ENCODE results near the gene GPN1.
A peak's percentile ranks its signal among the peaks of the same experiment; 100 is the strongest.
"Not testable (repeated sequence)": the region's sequence is repeated elsewhere in the genome, so short reads cannot be mapped to it uniquely, and the experiment has no call there.

The GPN1 gene

DNA sequence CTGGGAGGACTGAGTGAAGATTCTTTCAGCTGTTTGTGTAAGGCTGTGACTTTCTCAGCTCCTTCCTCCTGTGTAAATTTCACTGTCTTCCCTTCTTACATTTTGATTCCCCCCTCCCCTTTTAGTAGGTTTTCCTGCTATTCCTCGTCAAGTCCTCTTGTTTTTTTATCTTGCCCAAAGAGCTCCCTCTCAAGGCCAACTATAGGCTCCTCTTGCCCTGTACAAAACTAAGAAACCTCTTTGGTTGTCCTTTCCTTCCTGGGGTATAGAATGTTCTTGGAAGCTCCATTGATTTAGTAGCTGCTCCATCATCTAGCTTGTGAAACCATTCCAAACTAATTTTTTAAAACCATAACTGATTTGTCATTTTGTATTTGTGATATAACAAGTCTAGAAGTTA is 7.3 kb upstream of the GPN1 start:
- Histone ChIP-seq H3K4me3 (ENCODE audit: low read length) (no peak overlapping the region), H3K4me2 (ENCODE audit: low read length) (no peak overlapping the region), H4K20me1 (ENCODE audit: insufficient read depth, low read length) (no peaks in the 10 kb centered on the region), H3K4me1 (ENCODE audit: low read length) (peaks cover 15% of the 10 kb centered on the region), H2AFZ (ENCODE audit: low read depth, low read length) (no peak overlapping the region), H3K27me3 (ENCODE audit: low read depth, low read length) (no peaks in the 10 kb centered on the region), H3K9me3 (ENCODE audit: insufficient read depth, low read length) (no peaks in the 10 kb centered on the region), H3K9ac (ENCODE audit: low read length) (no peak overlapping the region), H3K36me3 (replicated peaks; ENCODE audit: low read depth, low read length) (peaks cover 46% of the 10 kb centered on the region), H3K79me2 (ENCODE audit: low read length) (no peaks in the 10 kb centered on the region), H3K27ac (ENCODE audit: low read length) (no peak overlapping the region)
- TF ChIP-seq, protein P1, sequence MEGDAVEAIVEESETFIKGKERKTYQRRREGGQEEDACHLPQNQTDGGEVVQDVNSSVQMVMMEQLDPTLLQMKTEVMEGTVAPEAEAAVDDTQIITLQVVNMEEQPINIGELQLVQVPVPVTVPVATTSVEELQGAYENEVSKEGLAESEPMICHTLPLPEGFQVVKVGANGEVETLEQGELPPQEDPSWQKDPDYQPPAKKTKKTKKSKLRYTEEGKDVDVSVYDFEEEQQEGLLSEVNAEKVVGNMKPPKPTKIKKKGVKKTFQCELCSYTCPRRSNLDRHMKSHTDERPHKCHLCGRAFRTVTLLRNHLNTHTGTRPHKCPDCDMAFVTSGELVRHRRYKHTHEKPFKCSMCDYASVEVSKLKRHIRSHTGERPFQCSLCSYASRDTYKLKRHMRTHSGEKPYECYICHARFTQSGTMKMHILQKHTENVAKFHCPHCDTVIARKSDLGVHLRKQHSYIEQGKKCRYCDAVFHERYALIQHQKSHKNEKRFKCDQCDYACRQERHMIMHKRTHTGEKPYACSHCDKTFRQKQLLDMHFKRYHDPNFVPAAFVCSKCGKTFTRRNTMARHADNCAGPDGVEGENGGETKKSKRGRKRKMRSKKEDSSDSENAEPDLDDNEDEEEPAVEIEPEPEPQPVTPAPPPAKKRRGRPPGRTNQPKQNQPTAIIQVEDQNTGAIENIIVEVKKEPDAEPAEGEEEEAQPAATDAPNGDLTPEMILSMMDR (IDR thresholded peaks at IDR 0.05; ENCODE audit: low read depth, low read length), result peak; percentile 7; the same call in 1 of the 2 replicates
- TF ChIP-seq EZH2phosphoT487 (IDR thresholded peaks at IDR 0.05; ENCODE audit: low read depth), result no peak

GRCh38 chr2:27622921-27623384 is 5.9 kb upstream of the GPN1 start:
- peaks cover 35% of the 10 kb centered on the region for H3K36me3 ChIP-seq (replicated peaks; ENCODE audit: low read depth, low read length)
- H3K79me2 ChIP-seq (ENCODE audit: low read length), result no peaks in the 10 kb centered on the region
- H4K20me1 ChIP-seq (ENCODE audit: insufficient read depth, low read length), result no peaks in the 10 kb centered on the region
- H3K4me2 ChIP-seq (ENCODE audit: low read length), result no peak overlapping the region
- H3K4me1 ChIP-seq (ENCODE audit: low read length), result peaks cover 20% of the 10 kb centered on the region
- H3K27me3 ChIP-seq (ENCODE audit: low read depth, low read length), result no peaks in the 10 kb centered on the region
- H3K9ac ChIP-seq (ENCODE audit: low read length), result no peak overlapping the region
- no peak overlapping the region for H3K27ac ChIP-seq (ENCODE audit: low read length)
- no peaks in the 10 kb centered on the region for H3K9me3 ChIP-seq (ENCODE audit: insufficient read depth, low read length)
- no peak overlapping the region for H2AFZ ChIP-seq (ENCODE audit: low read depth, low read length)
- H3K4me3 ChIP-seq (ENCODE audit: low read length), result no peak overlapping the region
- TF ChIP-seq, protein P1 (IDR thresholded peaks at IDR 0.05; ENCODE audit: low read depth, low read length), result no peak
- TF ChIP-seq EZH2phosphoT487 (IDR thresholded peaks at IDR 0.05; ENCODE audit: low read depth), result no peak

GRCh38 chr2:27624943-27625342 is 3.9 kb upstream of the GPN1 start:
- Histone ChIP-seq H3K4me3 (ENCODE audit: low read length) (no peak overlapping the region), H3K79me2 (ENCODE audit: low read length) (peaks cover 11% of the 10 kb centered on the region), H3K27ac (ENCODE audit: low read length) (no peak overlapping the region), H3K27me3 (ENCODE audit: low read depth, low read length) (no peaks in the 10 kb centered on the region), H4K20me1 (ENCODE audit: insufficient read depth, low read length) (no peaks in the 10 kb centered on the region), H2AFZ (ENCODE audit: low read depth, low read length) (no peak overlapping the region), H3K9ac (ENCODE audit: low read length) (no peak overlapping the region), H3K4me1 (ENCODE audit: low read length) (peaks cover 26% of the 10 kb centered on the region), H3K36me3 (replicated peaks; ENCODE audit: low read depth, low read length) (peaks cover 33% of the 10 kb centered on the region), H3K9me3 (ENCODE audit: insufficient read depth, low read length) (no peaks in the 10 kb centered on the region), H3K4me2 (ENCODE audit: low read length) (no peak overlapping the region)
- no peak for TF ChIP-seq EZH2phosphoT487 (IDR thresholded peaks at IDR 0.05; ENCODE audit: low read depth)
- TF ChIP-seq, protein P1 (IDR thresholded peaks at IDR 0.05; ENCODE audit: low read depth, low read length), result no peak

GRCh38 chr2:27626323-27626722 is 2.5 kb upstream of the GPN1 start:
- peaks cover 29% of the 10 kb centered on the region for H3K36me3 ChIP-seq (replicated peaks; ENCODE audit: low read depth, low read length)

DNA sequence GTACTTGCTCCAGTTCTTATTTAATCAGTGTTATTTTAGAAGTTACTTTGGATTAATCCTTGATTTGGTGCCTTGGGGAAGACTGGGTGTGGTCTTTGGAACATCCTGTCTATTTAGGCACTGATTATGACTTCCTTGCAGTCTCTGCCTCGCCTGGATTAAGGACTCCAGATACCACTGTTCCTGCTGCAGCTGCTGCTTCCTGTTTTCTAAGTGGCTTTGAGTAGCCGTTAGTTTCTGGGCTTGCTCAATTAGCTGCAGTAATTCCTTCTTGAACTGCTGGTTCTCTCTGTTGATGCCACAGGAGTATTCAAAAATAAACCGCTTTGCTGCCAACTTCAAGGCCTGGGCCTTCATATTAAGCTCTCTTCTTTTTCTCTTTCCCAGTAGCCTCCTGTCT is 1.9 kb upstream of the GPN1 start:
- H3K27ac ChIP-seq (ENCODE audit: low read length); H3K27me3 ChIP-seq (ENCODE audit: low read depth, low read length); H2AFZ ChIP-seq (ENCODE audit: low read depth, low read length); H3K4me3 ChIP-seq (ENCODE audit: low read length); H4K20me1 ChIP-seq (ENCODE audit: insufficient read depth, low read length); H3K9me3 ChIP-seq (ENCODE audit: insufficient read depth, low read length); H3K4me2 ChIP-seq (ENCODE audit: low read length); H3K9ac ChIP-seq (ENCODE audit: low read length): not testable (repeated sequence)
- Histone ChIP-seq H3K79me2 (ENCODE audit: low read length) (peaks cover 11% of the 10 kb centered on the region), H3K36me3 (replicated peaks; ENCODE audit: low read depth, low read length) (peaks cover 28% of the 10 kb centered on the region), H3K4me1 (ENCODE audit: low read length) (peaks cover 26% of the 10 kb centered on the region)

More at GRCh38 chr2:27626323-27626722, 2.5 kb upstream of the GPN1 start:
- H4K20me1 ChIP-seq (ENCODE audit: insufficient read depth, low read length); H3K4me2 ChIP-seq (ENCODE audit: low read length); H3K27me3 ChIP-seq (ENCODE audit: low read depth, low read length); H3K4me3 ChIP-seq (ENCODE audit: low read length); H2AFZ ChIP-seq (ENCODE audit: low read depth, low read length); H3K27ac ChIP-seq (ENCODE audit: low read length); H3K9me3 ChIP-seq (ENCODE audit: insufficient read depth, low read length); H3K9ac ChIP-seq (ENCODE audit: low read length): not testable (repeated sequence)
- peaks cover 11% of the 10 kb centered on the region for H3K79me2 ChIP-seq (ENCODE audit: low read length)
- peaks cover 26% of the 10 kb centered on the region for H3K4me1 ChIP-seq (ENCODE audit: low read length)

All from OCI-LY3 (cell line).